Stimulated activated CD8-positive, alpha-beta memory T cell treated with anti-CD3 and anti-CD28 coated beads, Interleukin-4, amount 100 ng/mL, for 4 hours (primary cell): ENCODE measurements around the gene GFRAL.

ENCODE experiments used
- DNase-seq, 2 donors: peaks; one replicate each; pipeline ENCODE4 v3.0.0-alpha.2; 2020; ENCODE audit warnings: low read depth in 2 of 2, low spot score in 1 of 2

The GFRAL gene

GRCh38 chr6:55423933-55424332, 96.7 kb downstream of the GFRAL start:
- DNase-seq, result no peak

DNA sequence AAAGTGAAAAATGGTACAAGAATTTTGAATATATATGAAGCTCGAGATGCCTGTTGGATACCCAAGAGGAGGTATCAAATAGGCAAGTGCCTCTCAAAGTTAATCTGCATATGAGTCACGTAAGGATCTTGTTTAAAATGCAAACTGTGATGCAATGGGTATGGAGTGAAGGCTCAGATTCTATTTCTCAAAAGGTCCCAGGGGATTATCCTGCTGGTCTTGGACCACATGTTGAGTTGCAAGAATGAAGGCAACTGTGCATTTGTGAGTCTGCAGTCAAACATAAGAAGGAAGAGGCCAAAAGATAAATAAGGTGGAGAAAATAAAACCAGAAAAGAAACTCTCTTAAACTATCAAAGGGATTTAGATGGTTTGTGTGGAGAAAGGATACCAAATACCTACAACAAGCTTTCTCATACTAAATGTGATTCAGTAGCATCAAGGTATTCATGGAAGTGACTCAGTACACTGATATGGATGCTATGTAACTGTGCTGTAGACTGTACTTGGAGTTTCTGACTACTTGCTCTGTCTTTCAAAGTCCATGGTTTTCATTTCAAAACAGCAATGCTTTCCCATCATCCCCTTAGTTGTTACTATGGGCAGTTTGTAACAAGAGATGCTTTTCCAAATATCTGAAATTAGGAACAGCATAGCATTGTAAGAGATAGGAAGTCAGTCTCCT, 106.3 kb downstream of the GFRAL start:
- no peak for DNase-seq

DNA sequence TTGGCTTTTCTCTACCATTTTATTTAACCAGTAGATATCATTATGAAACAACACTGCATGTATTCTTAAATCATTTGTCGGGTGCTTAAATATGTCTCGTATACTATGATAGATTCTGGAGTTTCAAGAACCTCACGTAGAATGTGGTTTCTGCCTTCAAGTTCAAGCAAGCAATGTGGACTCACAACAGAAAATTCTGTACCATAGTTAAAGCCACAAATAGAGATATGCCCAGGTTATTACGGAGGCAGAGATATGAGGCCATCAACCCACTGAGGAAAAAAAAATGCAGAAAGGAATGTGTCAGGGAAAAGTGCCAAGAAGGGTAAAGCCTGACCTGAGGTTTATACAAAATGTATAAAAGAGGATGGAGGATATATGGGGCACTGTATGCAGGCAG, 109.9 kb downstream of the GFRAL start:
- no peak for DNase-seq

- no peak for DNase-seq
Measured at GRCh38 chr6:55438203-55438602, 110.9 kb downstream of the GFRAL start.

GRCh38 chr6:55443238-55444134, 116.2 kb downstream of the GFRAL start:
- no peak for DNase-seq

- DNase-seq, result no peak
Measured at GRCh38 chr6:55445648-55446204, 118.5 kb downstream of the GFRAL start.

DNA sequence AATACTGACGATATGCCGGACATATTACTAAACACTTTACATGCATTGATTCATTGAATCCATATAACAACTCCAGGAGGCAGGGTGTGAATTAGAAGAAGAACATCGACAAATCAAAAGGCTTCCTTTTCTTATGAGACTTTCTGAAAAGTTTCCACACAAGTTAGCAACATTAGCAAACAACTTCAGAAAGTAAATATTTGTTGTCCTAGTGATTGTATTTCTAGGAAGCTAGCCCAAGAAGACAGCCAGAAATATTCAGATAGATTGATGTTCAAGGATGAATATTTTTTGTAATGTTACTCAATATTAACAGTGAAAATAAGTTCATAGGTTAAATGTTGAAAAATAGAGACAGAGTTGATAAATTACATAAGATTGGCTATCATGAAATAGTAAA, 120.6 kb downstream of the GFRAL start:
- no peak for DNase-seq

GRCh38 chr6:55448451-55448850, 121.2 kb downstream of the GFRAL start:
- DNase-seq, result no peak

DNA sequence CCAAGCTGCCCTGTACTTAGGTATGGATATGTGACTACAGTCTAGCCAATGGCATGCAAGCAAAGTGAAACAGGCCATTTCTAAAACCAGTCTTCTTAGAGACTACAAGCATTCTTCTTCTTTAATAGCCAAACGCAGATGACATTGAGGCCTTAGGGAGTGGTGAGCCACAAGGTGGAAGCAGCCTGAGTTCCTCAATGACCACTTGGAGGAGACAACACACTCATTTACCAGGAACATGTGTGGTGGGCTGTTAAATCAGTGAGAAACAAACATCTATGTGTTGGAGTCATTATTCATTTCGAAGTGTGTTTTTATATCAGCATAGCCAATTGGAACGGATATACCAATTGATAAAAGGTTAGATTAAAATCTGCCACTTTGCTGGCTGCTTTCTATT, 122.0 kb downstream of the GFRAL start:
- DNase-seq, result no peak

DNA sequence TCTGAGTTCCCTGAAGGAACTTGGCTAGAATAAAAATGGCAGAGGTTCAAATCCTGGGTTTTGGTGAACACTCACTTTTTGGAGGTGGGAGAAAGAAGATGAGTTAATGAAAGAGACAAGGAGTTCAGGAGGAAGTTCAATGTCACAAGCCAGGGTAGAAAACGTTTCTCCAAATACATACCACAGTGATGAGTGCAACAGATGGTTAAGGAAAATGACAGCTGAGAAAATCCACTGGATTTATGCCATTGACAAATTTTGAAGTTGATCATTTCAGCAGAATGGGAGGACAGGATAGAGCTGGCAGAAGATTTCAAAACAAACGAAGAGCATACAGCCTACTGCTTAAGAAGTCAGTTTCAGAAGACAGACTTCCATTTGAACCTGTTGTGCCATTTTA, 122.7 kb downstream of the GFRAL start:
- DNase-seq, result no peak
